OCI-LY3 (cell line): Measurements from ENCODE around the gene SYCP3.

ENCODE experiments used
- EZH2phosphoT487 ChIP-seq: fragments of 200-600 bp; shearing (Covaris generic); IDR thresholded peaks from 2 replicates; pipeline ENCODE4 v1.6.1; 2018; ENCODE audit warnings: antibody characterized with exemption, mixed run types, low read depth
- TF ChIP-seq, protein P1 (sequence below): fragments of 200-600, 300-600 bp; sonication (generic); IDR thresholded peaks from 2 replicates; pipeline ENCODE4 v1.5.1; 2014; ENCODE audit warnings: antibody characterized with exemption, low read length, low read depth

DNA sequence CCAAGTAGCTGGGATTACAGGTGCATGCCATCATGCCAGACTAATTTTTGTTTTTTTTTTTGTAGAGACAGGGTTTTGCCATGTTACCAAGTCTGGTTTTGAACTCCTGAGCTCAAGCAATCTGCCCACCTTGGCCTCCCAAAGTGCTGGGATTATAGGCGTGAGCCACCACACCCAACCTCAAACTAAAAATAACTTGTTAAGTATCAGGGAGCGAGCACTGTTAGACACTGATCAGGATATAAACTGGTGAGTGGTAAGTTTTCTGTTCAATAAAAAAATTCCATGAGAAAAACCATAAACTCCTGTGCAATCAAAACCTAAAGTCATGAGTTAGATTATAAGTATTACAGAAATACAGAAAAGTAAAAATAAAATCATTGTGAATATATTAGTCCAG lies 44.6 kb upstream of the SYCP3 start:
- TF ChIP-seq, protein P1, sequence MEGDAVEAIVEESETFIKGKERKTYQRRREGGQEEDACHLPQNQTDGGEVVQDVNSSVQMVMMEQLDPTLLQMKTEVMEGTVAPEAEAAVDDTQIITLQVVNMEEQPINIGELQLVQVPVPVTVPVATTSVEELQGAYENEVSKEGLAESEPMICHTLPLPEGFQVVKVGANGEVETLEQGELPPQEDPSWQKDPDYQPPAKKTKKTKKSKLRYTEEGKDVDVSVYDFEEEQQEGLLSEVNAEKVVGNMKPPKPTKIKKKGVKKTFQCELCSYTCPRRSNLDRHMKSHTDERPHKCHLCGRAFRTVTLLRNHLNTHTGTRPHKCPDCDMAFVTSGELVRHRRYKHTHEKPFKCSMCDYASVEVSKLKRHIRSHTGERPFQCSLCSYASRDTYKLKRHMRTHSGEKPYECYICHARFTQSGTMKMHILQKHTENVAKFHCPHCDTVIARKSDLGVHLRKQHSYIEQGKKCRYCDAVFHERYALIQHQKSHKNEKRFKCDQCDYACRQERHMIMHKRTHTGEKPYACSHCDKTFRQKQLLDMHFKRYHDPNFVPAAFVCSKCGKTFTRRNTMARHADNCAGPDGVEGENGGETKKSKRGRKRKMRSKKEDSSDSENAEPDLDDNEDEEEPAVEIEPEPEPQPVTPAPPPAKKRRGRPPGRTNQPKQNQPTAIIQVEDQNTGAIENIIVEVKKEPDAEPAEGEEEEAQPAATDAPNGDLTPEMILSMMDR, result no peak
- no peak for TF ChIP-seq EZH2phosphoT487
